NB4 (cell line): ENCODE measurements around the gene TMEM235.

Experiments
- DNase-seq: peaks from one replicate; pipeline ENCODE4 v3.0.0; 2010; ENCODE audit warnings: low read depth
- H3K4me3 ChIP-seq: one replicate; pipeline ENCODE4 v1.5.1; 2011; ENCODE audit warnings: mild to moderate bottlenecking, low read depth, low read length, moderate library complexity
- MYC ChIP-seq: IDR thresholded peaks from 2 replicates; pipeline ENCODE4 v1.6.1; 2011; ENCODE audit warnings: low read depth, low read length
- POLR2A ChIP-seq: IDR thresholded peaks from 2 replicates; pipeline ENCODE4 v1.6.1; 2011; ENCODE audit warnings: mild to moderate bottlenecking; ENCODE audit not compliant: insufficient read length; ENCODE audit errors: extremely low read depth
- TF ChIP-seq, protein P1 (sequence below): IDR thresholded peaks from 2 replicates; pipeline ENCODE4 v1.6.1; 2011; ENCODE audit warnings: low read depth, low read length
- TF ChIP-seq, protein P2 (sequence below): IDR thresholded peaks from one replicate; pipeline ENCODE4 v1.5.1; 2012; ENCODE audit warnings: low read depth, low read length

The TMEM235 gene

DNA sequence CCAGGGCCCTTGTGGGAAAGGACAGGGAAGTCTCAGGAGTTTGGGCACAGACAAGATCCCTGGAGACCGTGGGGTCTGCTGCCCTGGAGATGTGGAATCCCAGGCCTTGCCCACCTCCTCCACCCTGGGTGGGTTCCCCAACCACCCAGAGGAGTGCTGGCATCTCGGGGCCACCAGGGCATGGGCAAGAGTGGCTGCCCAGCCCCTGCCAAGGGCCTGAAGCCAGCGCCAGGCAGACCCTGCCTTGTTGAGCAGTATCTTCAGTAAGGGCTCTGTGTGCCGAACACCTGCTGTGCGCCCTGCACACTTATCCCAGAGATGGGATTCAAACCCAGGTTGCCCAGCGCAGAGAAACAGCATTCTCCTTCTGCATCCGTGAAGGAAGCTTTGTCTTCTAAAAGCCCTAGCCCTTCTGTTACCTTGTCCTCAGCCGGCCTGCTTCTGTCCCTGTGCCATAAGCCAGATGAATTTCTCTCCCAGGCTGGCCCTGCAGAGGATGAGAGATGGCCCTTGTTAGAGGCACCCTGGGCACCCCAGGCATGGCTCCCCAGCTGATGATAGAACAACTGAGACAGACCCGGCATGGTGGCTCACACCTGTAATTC is 32.4 kb downstream of the TMEM235 start:
- TF ChIP-seq, protein P1, sequence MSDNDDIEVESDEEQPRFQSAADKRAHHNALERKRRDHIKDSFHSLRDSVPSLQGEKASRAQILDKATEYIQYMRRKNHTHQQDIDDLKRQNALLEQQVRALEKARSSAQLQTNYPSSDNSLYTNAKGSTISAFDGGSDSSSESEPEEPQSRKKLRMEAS = no peak
- TF ChIP-seq MYC (no peak), POLR2A (no peak)
- TF ChIP-seq, protein P2, sequence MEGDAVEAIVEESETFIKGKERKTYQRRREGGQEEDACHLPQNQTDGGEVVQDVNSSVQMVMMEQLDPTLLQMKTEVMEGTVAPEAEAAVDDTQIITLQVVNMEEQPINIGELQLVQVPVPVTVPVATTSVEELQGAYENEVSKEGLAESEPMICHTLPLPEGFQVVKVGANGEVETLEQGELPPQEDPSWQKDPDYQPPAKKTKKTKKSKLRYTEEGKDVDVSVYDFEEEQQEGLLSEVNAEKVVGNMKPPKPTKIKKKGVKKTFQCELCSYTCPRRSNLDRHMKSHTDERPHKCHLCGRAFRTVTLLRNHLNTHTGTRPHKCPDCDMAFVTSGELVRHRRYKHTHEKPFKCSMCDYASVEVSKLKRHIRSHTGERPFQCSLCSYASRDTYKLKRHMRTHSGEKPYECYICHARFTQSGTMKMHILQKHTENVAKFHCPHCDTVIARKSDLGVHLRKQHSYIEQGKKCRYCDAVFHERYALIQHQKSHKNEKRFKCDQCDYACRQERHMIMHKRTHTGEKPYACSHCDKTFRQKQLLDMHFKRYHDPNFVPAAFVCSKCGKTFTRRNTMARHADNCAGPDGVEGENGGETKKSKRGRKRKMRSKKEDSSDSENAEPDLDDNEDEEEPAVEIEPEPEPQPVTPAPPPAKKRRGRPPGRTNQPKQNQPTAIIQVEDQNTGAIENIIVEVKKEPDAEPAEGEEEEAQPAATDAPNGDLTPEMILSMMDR = no peak
- no peak for DNase-seq
- no peak overlapping the region for H3K4me3 ChIP-seq

DNA sequence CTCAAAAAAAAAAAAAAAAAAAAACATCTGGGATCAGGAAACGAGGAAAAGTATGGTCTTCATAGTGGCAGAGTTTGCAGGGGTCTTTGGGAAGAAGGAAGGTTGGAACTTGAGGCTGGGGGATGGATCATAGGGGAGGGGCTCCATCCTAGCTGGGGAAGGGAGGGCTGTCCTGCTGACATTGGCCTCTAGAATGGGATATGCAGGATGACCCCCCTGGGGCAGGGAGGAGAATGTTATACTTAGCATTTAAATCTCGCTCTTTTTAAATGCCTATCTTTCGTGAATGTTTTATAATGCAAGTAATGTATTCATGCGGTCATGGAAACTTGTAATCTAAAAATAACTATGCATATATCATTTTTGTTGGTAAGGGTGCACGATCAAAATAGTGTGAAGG is 33.2 kb downstream of the TMEM235 start:
- TF ChIP-seq, protein P1 = no peak
- TF ChIP-seq, protein P2 = no peak
- TF ChIP-seq MYC = no peak
- TF ChIP-seq POLR2A = no peak
- no peak overlapping the region for H3K4me3 ChIP-seq
- DNase-seq = no peak

DNA sequence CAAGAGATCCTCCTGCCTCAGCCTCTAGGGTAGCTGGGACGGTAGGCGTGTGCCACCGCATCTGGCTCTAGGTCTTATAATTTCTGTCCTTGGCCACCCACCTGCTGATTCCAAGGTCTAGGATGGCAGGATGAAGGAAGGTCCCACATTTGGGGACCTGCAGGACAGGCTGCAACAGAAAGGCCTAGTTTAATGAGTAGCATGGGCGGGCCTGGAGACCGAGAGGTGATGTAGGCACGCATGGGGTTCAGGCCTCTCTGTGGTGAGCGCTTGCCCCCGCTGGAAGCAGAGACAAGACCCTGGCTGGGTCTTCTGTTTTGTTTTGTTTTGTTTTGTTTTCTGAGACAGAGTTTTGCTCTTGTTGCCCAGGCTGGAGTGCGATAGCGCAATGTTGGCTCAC is 33.7 kb downstream of the TMEM235 start:
- no peak overlapping the region for H3K4me3 ChIP-seq
- DNase-seq = no peak
- TF ChIP-seq MYC (no peak), POLR2A (no peak)
- TF ChIP-seq, protein P2 = no peak
- TF ChIP-seq, protein P1 = no peak

DNA sequence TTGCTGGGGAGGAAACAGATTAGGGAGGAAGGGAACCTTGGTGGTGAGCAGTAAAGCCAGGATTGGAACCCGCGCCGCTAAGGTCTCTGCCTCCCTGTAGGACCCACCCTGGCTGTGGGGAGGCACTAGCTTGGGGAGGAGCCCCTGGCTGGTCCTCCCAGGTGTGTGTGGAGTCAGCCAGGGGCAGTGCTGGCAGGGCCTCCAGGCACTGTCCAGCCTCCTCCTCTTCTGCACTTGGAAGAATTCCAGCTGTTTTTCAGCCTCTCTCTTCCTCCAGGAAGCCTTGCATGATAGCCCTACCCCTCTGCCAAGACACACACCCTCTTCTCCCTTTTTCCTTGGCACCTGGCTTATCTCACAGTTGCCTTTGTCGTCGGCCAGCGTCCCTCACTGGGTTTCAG is 34.8 kb downstream of the TMEM235 start:
- TF ChIP-seq POLR2A (no peak), MYC (no peak)
- TF ChIP-seq, protein P1 = no peak
- TF ChIP-seq, protein P2 = no peak
- no peak overlapping the region for H3K4me3 ChIP-seq
- no peak for DNase-seq

DNA sequence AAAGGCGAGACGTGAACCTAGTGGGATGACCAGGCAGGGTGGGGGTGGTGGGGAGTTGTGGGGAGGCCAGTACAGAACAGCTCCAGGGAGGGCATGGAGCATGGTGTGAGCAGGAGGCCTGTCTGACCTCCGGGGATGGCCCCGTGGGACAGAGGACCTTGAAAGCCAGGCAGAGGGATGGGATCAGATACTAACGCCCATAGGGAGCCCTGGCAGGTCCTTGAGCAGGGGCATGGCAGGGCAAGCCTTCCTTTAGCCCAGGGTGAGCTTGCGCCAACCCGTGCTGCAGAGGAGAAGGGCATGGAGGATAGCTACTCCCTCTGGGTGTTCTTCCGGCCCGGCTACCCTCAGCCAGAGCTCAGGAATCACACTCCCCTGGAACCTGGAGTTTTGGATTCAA is 35.3 kb downstream of the TMEM235 start:
- TF ChIP-seq, protein P1 = no peak
- no peak for TF ChIP-seq POLR2A
- TF ChIP-seq, protein P2 = no peak
- no peak for TF ChIP-seq MYC
- DNase-seq = no peak
- H3K4me3 ChIP-seq = no peak overlapping the region
